Measurements from ENCODE around the gene HES3.
"Not testable (repeated sequence)": the region's sequence is repeated elsewhere in the genome, so short reads cannot be mapped to it uniquely, and the experiment has no call there.

HES3 gene

GRCh38 chr1:6219641-6220040, 24.3 kb upstream of the HES3 start:
- not testable (repeated sequence) for DNase-seq

GRCh38 chr1:6220236-6220635, 23.7 kb upstream of the HES3 start:
- DNase-seq = no peak

GRCh38 chr1:6221210-6221784, 22.7 kb upstream of the HES3 start:
- DNase-seq = no peak

- DNase-seq = no peak
These were observed 21.3 kb upstream of the HES3 start for GRCh38 chr1:6222636-6223035.

- DNase-seq = no peak
These were observed 20.4 kb upstream of the HES3 start for GRCh38 chr1:6223617-6224016.

GRCh38 chr1:6224718-6225117, 19.3 kb upstream of the HES3 start:
- no peak for DNase-seq

GRCh38 chr1:6225651-6226050, 18.3 kb upstream of the HES3 start:
- no peak for DNase-seq

- DNase-seq = no peak
These were observed 10.6 kb upstream of the HES3 start for GRCh38 chr1:6233376-6233775.

- no peak for DNase-seq
These were observed 9.3 kb upstream of the HES3 start for GRCh38 chr1:6234502-6235295.

GRCh38 chr1:6235296-6235677, 8.7 kb upstream of the HES3 start:
- DNase-seq = no peak

- no peak for DNase-seq
These were observed 6.9 kb upstream of the HES3 start for GRCh38 chr1:6237093-6237492.

GRCh38 chr1:6239213-6239752, 4.7 kb upstream of the HES3 start:
- no peak for DNase-seq

- DNase-seq = no peak
These were observed 3.8 kb upstream of the HES3 start for GRCh38 chr1:6239950-6240768.

- no peak for DNase-seq
These were observed 2.7 kb upstream of the HES3 start for GRCh38 chr1:6241107-6241886.

GRCh38 chr1:6241887-6242740, 1.9 kb upstream of the HES3 start:
- DNase-seq = peak; percentile 23

- no peak for DNase-seq
These were observed 735 bp upstream of the HES3 start for GRCh38 chr1:6243053-6243834.

GRCh38 chr1:6244401-6245049, 546 bp downstream of the HES3 start:
- DNase-seq = no peak

- DNase-seq = peak; percentile 59
These were observed 1.3 kb downstream of the HES3 start for GRCh38 chr1:6245086-6245868.

GRCh38 chr1:6245869-6246496, 2.0 kb downstream of the HES3 start:
- peak; percentile 62 for DNase-seq
